H1 (cell line): ENCODE data around the gene TMEM14C. TPM values are rescaled to one million over a fixed set of nuclear protein-coding genes. Genes with fewer than 3 reads are reported as not detected.

Source experiments
- CTCF ChIA-PET: fragments of 300-600 bp; sonication (Branson Sonifier 250); formaldehyde crosslinking; loops from one replicate; lab custom pipeline; 2021; ENCODE audit not compliant: partially characterized antibody; lab: Charles Lee
- POLR2A ChIA-PET: fragments of 300-600 bp; sonication (Branson Sonifier 250); formaldehyde crosslinking; loops from one replicate; lab custom pipeline; 2021; ENCODE audit warnings: inconsistent platforms; ENCODE audit not compliant: partially characterized antibody; lab: Charles Lee
- DNase-seq, 2 experiments: peaks; one replicate each; pipeline versions ENCODE4 v3.0.0 to v3.0.0-alpha.2; 2010 to 2022; ENCODE audit warnings: low spot score in 2 of 2, low read depth in 1 of 2, mixed read lengths in 1 of 2
- FAIRE-seq: peaks from 2 replicates; lab custom pipeline; 2011; peaks lifted over from hg19 to GRCh38; lab: Jason Lieb, UNC
- H2AFZ ChIP-seq: 2 replicates; pipeline ENCODE4 v1.8.1; 2012; ENCODE audit warnings: low read length, inconsistent platforms
- H2AK5ac ChIP-seq: 2 replicates; pipeline ENCODE4 v1.6.1; 2013; ENCODE audit warnings: low read depth, low read length
- H2BK120ac ChIP-seq: replicated peaks from 2 replicates; pipeline ENCODE3; 2013; ENCODE audit warnings: low read depth, low read length, inconsistent platforms
- H2BK12ac ChIP-seq: 2 replicates; pipeline ENCODE4 v1.6.1; 2013; ENCODE audit warnings: low read depth, low read length
- H2BK15ac ChIP-seq: 2 replicates; pipeline ENCODE4 v1.6.1; 2013; ENCODE audit warnings: low read length
- H2BK20ac ChIP-seq: 2 replicates; pipeline ENCODE4 v1.6.1; 2013; ENCODE audit warnings: low read length
- H2BK5ac ChIP-seq: 2 replicates; pipeline ENCODE4 v1.6.1; 2013; ENCODE audit warnings: low read depth, low read length
- H3K14ac ChIP-seq: 2 replicates; pipeline ENCODE4 v1.6.1; 2013; ENCODE audit warnings: inconsistent platforms; ENCODE audit not compliant: insufficient read length
- H3K18ac ChIP-seq: 2 replicates; pipeline ENCODE4 v1.6.1; 2013; ENCODE audit warnings: low read length; ENCODE audit errors: extremely low read depth
- H3K23ac ChIP-seq: 2 replicates; pipeline ENCODE4 v1.6.1; 2013; ENCODE audit warnings: inconsistent platforms; ENCODE audit not compliant: insufficient read length
- H3K23me2 ChIP-seq: 2 replicates; pipeline ENCODE4 v1.6.1; 2013; ENCODE audit warnings: low read depth, low read length
- H3K27ac ChIP-seq: 2 replicates; pipeline ENCODE4 v1.6.1; 2011; ENCODE audit warnings: low read depth, low read length, inconsistent platforms
- H3K27me3 ChIP-seq, 4 experiments: replicated peaks in 1 of 4; 1 replicate in 1 of 4; 2 replicates in 3 of 4; pipeline versions ENCODE4 v1.6.1 to v1.8.1; 2011 to 2013; ENCODE audit warnings: low read length in 3 of 4, mild to moderate bottlenecking in 3 of 4, inconsistent platforms in 2 of 4, mixed read lengths in 2 of 4, moderate library complexity in 1 of 4; ENCODE audit not compliant: control insufficient read depth in 3 of 4, insufficient read depth in 3 of 4; ENCODE audit errors: extremely low read depth in 1 of 4
- H3K36me3 ChIP-seq, 4 experiments: 2 replicates each; pipeline versions ENCODE4 v1.6.1 to v1.8.1; 2011 to 2013; ENCODE audit warnings: mild to moderate bottlenecking in 4 of 4, low read length in 3 of 4, moderate library complexity in 2 of 4, control low read depth in 1 of 4, inconsistent platforms in 1 of 4; ENCODE audit not compliant: insufficient read depth in 4 of 4, control insufficient read depth in 2 of 4
- H3K4ac ChIP-seq: replicated peaks from 2 replicates; pipeline ENCODE3; 2013; ENCODE audit warnings: low read length, low read depth, mixed read lengths, inconsistent platforms; ENCODE audit not compliant: insufficient read length
- H3K4me1 ChIP-seq, 4 experiments: replicated peaks in 1 of 4; 1 replicate in 1 of 4; 2 replicates in 3 of 4; pipeline versions ENCODE4 v1.6.1 to v1.8.1; 2011 to 2013; ENCODE audit warnings: low read length in 3 of 4, inconsistent platforms in 2 of 4, mixed read lengths in 1 of 4; ENCODE audit not compliant: insufficient read depth in 4 of 4, control insufficient read depth in 3 of 4
- H3K4me2 ChIP-seq, 2 experiments: 2 replicates each; pipeline versions ENCODE4 v1.6.1 to v1.8.1; 2011 to 2013; ENCODE audit warnings: low read depth in 2 of 2, low read length in 2 of 2, control low read depth in 1 of 2, inconsistent platforms in 1 of 2, mild to moderate bottlenecking in 1 of 2; ENCODE audit not compliant: insufficient read depth in 1 of 2
- H3K4me3 ChIP-seq, 4 experiments: fragments of 200-600, 300-600 bp in 1 of 4; sonication (generic), shearing (Covaris generic), sonication (Bioruptor Twin) in 1 of 4; 2 replicates each; pipeline versions ENCODE4 v1.5.1 to v1.8.1; 2011 to 2016; ENCODE audit warnings: low read length in 4 of 4, low read depth in 3 of 4, control low read depth in 2 of 4, inconsistent platforms in 2 of 4, mild to moderate bottlenecking in 2 of 4, mixed read lengths in 1 of 4, moderate library complexity in 1 of 4; ENCODE audit not compliant: insufficient read depth in 2 of 4; ENCODE audit errors: extremely low read depth in 1 of 4
- H3K56ac ChIP-seq: replicated peaks from 2 replicates; pipeline ENCODE3; 2013; ENCODE audit warnings: low read depth, mild to moderate bottlenecking, mixed read lengths, low read length, inconsistent platforms; ENCODE audit not compliant: insufficient read length
- H3K79me1 ChIP-seq: 2 replicates; pipeline ENCODE4 v1.6.1; 2013; ENCODE audit warnings: low read depth, low read length, control low read depth
- H3K79me2 ChIP-seq, 2 experiments: 2 replicates each; pipeline versions ENCODE4 v1.6.1 to v1.8.1; 2012 to 2013; ENCODE audit warnings: low read length in 2 of 2, mild to moderate bottlenecking in 2 of 2, inconsistent platforms in 1 of 2; ENCODE audit not compliant: insufficient read depth in 2 of 2, control insufficient read depth in 1 of 2
- H3K9ac ChIP-seq, 4 experiments: replicated peaks in 1 of 4; 1 replicate in 1 of 4; 2 replicates in 3 of 4; pipeline versions ENCODE4 v1.6.1 to v1.8.1; 2011 to 2013; ENCODE audit warnings: low read depth in 3 of 4, low read length in 3 of 4, control low read depth in 2 of 4, mild to moderate bottlenecking in 2 of 4, moderate library complexity in 2 of 4, inconsistent platforms in 1 of 4; ENCODE audit errors: extremely low read depth in 1 of 4
- H3K9me3 ChIP-seq, 2 experiments: 2 replicates each; pipeline versions ENCODE4 v1.6.1 to v1.8.1; 2012 to 2013; ENCODE audit warnings: mild to moderate bottlenecking in 2 of 2, moderate library complexity in 2 of 2, control low read depth in 1 of 2, inconsistent platforms in 1 of 2, low read depth in 1 of 2, low read length in 1 of 2, mixed read lengths in 1 of 2; ENCODE audit not compliant: insufficient read depth in 2 of 2
- H4K20me1 ChIP-seq, 2 experiments: replicated peaks in 1 of 2; 2 replicates each; pipeline versions ENCODE3 to v1.8.1; 2011 to 2013; ENCODE audit warnings: inconsistent platforms in 2 of 2, low read length in 2 of 2, mild to moderate bottlenecking in 1 of 2; ENCODE audit not compliant: insufficient read depth in 2 of 2, control insufficient read depth in 1 of 2
- H4K5ac ChIP-seq: 2 replicates; pipeline ENCODE4 v1.6.1; 2013; ENCODE audit warnings: low read length, low read depth, mixed read lengths, inconsistent platforms; ENCODE audit not compliant: insufficient read length
- H4K8ac ChIP-seq: 2 replicates; pipeline ENCODE4 v1.8.0; 2013; ENCODE audit warnings: mild to moderate bottlenecking, moderate library complexity, low read length, inconsistent platforms; ENCODE audit not compliant: insufficient read depth; ENCODE audit errors: extremely low read depth
- H4K91ac ChIP-seq: replicated peaks from 2 replicates; pipeline ENCODE3; 2013; ENCODE audit warnings: low read length, mixed read lengths, inconsistent platforms; ENCODE audit not compliant: insufficient read length
- BACH1 ChIP-seq: IDR thresholded peaks from 2 replicates; pipeline ENCODE4 v1.6.1; 2012; ENCODE audit warnings: low read length, improper control_type of control experiment
- CTCF ChIP-seq, 3 experiments: IDR thresholded peaks; 1 replicate in 2 of 3; 2 replicates in 1 of 3; pipeline versions ENCODE4 v1.5.1 to v1.6.1; 2011; ENCODE audit warnings: low read length in 3 of 3, mild to moderate bottlenecking in 3 of 3, inconsistent platforms in 2 of 3, low read depth in 1 of 3, moderate library complexity in 1 of 3; ENCODE audit not compliant: insufficient read depth in 1 of 3; ENCODE audit errors: control extremely low read depth in 1 of 3
- MAFK ChIP-seq: IDR thresholded peaks from 2 replicates; pipeline ENCODE4 v1.6.1; 2012; ENCODE audit warnings: low read depth, mild to moderate bottlenecking, improper control_type of control experiment, low read length
- POLR2AphosphoS5 ChIP-seq: IDR thresholded peaks from 2 replicates; pipeline ENCODE4 v1.6.1; 2011; ENCODE audit warnings: low read depth, low read length
- RAD21 ChIP-seq, 2 experiments: IDR thresholded peaks in 1 of 2; conservative IDR thresholded peaks in 1 of 2; 2 replicates each; pipeline ENCODE4 v1.6.1; 2011; ENCODE audit warnings: low read depth in 2 of 2, low read length in 2 of 2, improper control_type of control experiment in 1 of 2, inconsistent platforms in 1 of 2, mild to moderate bottlenecking in 1 of 2, moderate library complexity in 1 of 2
- SAP30 ChIP-seq: fragments of 300-600 bp; sonication (generic); IDR thresholded peaks from 2 replicates; pipeline ENCODE4 v1.7.1; 2012; ENCODE audit warnings: low read length, moderate library complexity, mild to moderate bottlenecking, inconsistent platforms; ENCODE audit not compliant: insufficient read depth, insufficient replicate concordance
- TEAD4 ChIP-seq: IDR thresholded peaks from 2 replicates; pipeline ENCODE4 v1.6.1; 2012; ENCODE audit warnings: low read depth, low read length, inconsistent platforms, mixed read lengths
- WGBS, 2 experiments: shearing (Covaris generic) in 1 of 2; methylation state at CpG; one replicate each; pipeline versions ENCODE4 v1.1.6 to v1.1.7; 2013 to 2015; ENCODE audit warnings: low lambda C conversion rate in 2 of 2, mixed read lengths in 2 of 2, inconsistent platforms in 1 of 2, low coverage in 1 of 2, missing lambda C conversion rate in 1 of 2; ENCODE audit not compliant: insufficient replicate concordance in 2 of 2, insufficient coverage in 1 of 2, insufficient read length in 1 of 2; ENCODE audit errors: extremely low coverage in 1 of 2, missing lambda C conversion rate in 1 of 2; 5-methylcytosine and 5-hydroxymethylcytosine counted together
- polyA plus RNA-seq, 7 experiments: library from polyadenylated mRNA; depleted of rRNA in 3 of 7; stranded (reverse) in 5 of 7; unstranded in 2 of 7; fragments of >200 nt in 5 of 7; fragments of 200-250 nt in 2 of 7; gene quantifications; 1 replicate in 5 of 7; 2 replicates in 1 of 7; 4 replicates in 1 of 7; pipeline versions ENCODE4 v1.2.1 to v1.2.3, GENCODE V29; 2011 to 2013; ENCODE audit warnings: missing spikeins in 2 of 7, mixed read lengths in 2 of 7
- total RNA-seq: library from RNA; stranded (reverse); fragmentation: NEBNext Ultra II Directional; extraction: Animal tissue kit (Norgen Biotek cat#: 25700); gene quantifications from 2 replicates; pipeline ENCODE4 v1.2.1, GENCODE V29; 2021
- TF ChIP-seq, protein P1 (sequence below): IDR thresholded peaks from 2 replicates; pipeline ENCODE4 v1.6.1; 2012; ENCODE audit warnings: low read length, inconsistent platforms

TMEM14C gene
- total and polyA plus RNA-seq, 2 of the 8 experiments (the other 6 are each of a cell fraction or from before 2014, with no cell fraction given) = 116 to 157 TPM

DNA sequence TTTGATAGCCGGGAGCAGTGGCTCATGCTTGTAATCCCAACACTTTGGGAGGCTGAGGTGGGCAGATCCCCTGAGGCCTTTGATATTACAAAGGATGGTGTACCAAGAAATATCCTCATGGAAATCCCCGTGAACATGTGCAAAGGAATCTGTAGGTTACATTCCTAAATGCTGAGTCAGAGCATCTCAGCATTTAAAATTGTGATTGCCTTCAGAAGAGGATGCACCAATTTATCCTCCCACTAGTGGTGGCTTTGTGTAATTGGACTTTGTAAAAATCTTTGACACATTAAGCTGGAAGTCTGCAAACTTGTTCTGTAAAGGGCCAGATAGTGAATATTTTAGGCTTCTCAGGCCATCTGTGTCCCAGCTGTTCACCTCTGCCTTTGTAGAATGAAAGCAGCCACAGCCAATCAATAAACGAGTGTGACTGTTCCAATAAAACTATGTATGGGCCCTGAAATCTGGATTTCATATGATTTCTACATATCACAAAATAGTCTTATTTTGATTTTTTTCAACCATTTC, 36.5 kb downstream of the TMEM14C start:
- Histone ChIP-seq H3K4me3 (no peak overlapping the region), H2BK5ac (no peak overlapping the region), H2BK12ac (no peak overlapping the region), H3K23me2 (no peaks in the 10 kb centered on the region), H2BK20ac (no peak overlapping the region), H3K23ac (no peak overlapping the region), H3K27ac (no peak overlapping the region), H4K5ac (no peak overlapping the region), H3K9me3 (no peaks in the 10 kb centered on the region), H4K91ac (no peak overlapping the region), H3K18ac (no peak overlapping the region), H2AFZ (no peak overlapping the region), H3K4ac (no peak overlapping the region), H3K79me1 (peaks cover 5% of the 10 kb centered on the region; the same call in 1 of the 2 replicates), H4K20me1 (peaks cover 7 to 10% of the 10 kb centered on the region in 2 experiments), H3K27me3 (no peaks in the 10 kb centered on the region), H3K14ac (no peak overlapping the region), H3K4me1 (no peaks in the 10 kb centered on the region; a peak in 1 of 7 replicates), H3K56ac (no peak overlapping the region), H3K4me2 (no peak overlapping the region), H4K8ac (no peak overlapping the region), H3K9ac (no peak overlapping the region), H2AK5ac (no peak overlapping the region), H2BK120ac (no peak overlapping the region), H3K36me3 (peaks cover 2 to 31% (median 18%) of the 10 kb centered on the region in 4 experiments; a peak in 6 of 8 replicates), H3K79me2 (peaks cover 0 to 20% of the 10 kb centered on the region in 2 experiments; a peak in 3 of 4 replicates), H2BK15ac (no peak overlapping the region)
- WGBS, 2 experiments = 81% methylated on average over 3 of the region's 3 CpGs; no CpG with 5 or more reads in 1 of the 2 experiments
- ChIA-PET POLR2A (interaction anchor here (1.5 to 4.4 kb wide), 2 partner anchors 11 to 100 kb away, joined by 4 to 32 read pairs; partner anchors contain the start of gene TMEM14B), CTCF (interaction anchor here (0.6 to 5.1 kb wide), 20 partner anchors 11 to 305 kb away, joined by 3 to 32 read pairs (median 4); partner anchors contain the start of gene TMEM14B)
- DNase-seq = no peak
- FAIRE-seq = peak; percentile 72
- TF ChIP-seq TEAD4 (peak; percentile 38; the same call in 1 of the 2 replicates), MAFK (peak; percentile 84), BACH1 (peak; percentile 93), POLR2AphosphoS5 (no peak), CTCF (IDR thresholded peaks at IDR 0.05; ENCODE audit: control extremely low read depth in 1 of 3, insufficient read depth in 1 of 3, low read depth in 1 of 3, low read length in 3 of 3) (peak in 2 of 3 experiments; percentile 2 to 62; a peak in 2 of 4 replicates), SAP30 (no peak), RAD21 (IDR thresholded peaks at IDR 0.05 in 1 of 2, conservative IDR thresholded peaks at IDR 0.05 in 1 of 2; ENCODE audit: low read depth in 2 of 2, low read length in 2 of 2) (peak; percentile 35 to 38)
- TF ChIP-seq, protein P1, sequence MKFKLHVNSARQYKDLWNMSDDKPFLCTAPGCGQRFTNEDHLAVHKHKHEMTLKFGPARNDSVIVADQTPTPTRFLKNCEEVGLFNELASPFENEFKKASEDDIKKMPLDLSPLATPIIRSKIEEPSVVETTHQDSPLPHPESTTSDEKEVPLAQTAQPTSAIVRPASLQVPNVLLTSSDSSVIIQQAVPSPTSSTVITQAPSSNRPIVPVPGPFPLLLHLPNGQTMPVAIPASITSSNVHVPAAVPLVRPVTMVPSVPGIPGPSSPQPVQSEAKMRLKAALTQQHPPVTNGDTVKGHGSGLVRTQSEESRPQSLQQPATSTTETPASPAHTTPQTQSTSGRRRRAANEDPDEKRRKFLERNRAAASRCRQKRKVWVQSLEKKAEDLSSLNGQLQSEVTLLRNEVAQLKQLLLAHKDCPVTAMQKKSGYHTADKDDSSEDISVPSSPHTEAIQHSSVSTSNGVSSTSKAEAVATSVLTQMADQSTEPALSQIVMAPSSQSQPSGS = no peak
